Breast epithelium (tissue), 3 donors: ENCODE results near the gene MLX.

ENCODE experiments used
- CTCF ChIP-seq, 3 donors: fragments of 450-650 bp; IDR thresholded peaks; one replicate each; pipeline ENCODE4 v1.5.1; 2016 to 2017; ENCODE audit warnings: antibody characterized with exemption in 3 of 3, mild to moderate bottlenecking in 3 of 3, moderate library complexity in 3 of 3
- POLR2A ChIP-seq: fragments of 450-650 bp; IDR thresholded peaks from one replicate; pipeline ENCODE4 v1.6.1; 2016; ENCODE audit warnings: antibody characterized with exemption, mild to moderate bottlenecking, moderate library complexity

DNA sequence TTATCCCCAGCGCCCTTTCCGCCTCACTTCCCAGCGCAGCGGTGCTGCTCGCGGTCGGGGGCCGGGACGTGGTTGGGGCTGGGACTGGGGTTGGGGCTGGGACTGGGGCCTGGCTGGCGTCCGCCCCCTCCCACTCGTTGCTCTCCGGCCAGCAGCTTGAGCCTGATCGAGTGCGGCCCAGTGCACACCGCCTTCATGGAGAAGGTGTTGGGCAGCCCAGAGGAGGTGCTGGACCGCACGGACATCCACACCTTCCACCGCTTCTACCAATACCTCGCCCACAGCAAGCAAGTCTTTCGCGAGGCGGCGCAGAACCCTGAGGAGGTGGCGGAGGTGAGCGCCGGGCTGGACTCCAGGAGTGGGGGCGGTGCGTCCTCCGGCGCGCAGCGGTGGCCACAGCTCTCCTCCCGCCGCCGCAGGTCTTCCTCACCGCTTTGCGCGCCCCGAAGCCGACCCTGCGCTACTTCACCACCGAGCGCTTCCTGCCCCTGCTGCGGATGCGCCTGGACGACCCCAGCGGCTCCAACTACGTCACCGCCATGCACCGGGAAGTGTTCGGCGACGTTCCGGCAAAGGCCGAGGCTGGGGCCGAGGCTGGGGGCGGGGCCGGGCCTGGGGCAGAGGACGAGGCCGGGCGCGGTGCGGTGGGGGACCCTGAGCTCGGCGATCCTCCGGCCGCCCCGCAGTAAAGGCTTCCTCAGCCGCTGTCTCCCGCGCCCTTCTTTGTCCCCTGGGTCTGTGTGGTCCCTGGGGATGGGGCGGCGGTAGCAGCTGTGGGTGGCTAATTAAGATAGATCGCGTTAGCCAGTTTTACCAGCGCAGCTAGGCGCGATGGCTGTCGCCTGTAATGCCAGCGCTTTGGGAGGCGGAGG, 12.4 kb upstream of the MLX start:
- TF ChIP-seq POLR2A (peak; percentile 85), CTCF (IDR thresholded peaks at IDR 0.05) (no peak)
